ENCODE results near the gene SUSD1. TPM values are rescaled to one million over a fixed set of nuclear protein-coding genes. Genes with fewer than 3 reads are reported as not detected.
A peak's percentile ranks its signal among the peaks of the same experiment; 100 is the strongest.

The SUSD1 gene
- total RNA-seq, 1 experiment from 2014 or later, result 24.6 TPM

DNA sequence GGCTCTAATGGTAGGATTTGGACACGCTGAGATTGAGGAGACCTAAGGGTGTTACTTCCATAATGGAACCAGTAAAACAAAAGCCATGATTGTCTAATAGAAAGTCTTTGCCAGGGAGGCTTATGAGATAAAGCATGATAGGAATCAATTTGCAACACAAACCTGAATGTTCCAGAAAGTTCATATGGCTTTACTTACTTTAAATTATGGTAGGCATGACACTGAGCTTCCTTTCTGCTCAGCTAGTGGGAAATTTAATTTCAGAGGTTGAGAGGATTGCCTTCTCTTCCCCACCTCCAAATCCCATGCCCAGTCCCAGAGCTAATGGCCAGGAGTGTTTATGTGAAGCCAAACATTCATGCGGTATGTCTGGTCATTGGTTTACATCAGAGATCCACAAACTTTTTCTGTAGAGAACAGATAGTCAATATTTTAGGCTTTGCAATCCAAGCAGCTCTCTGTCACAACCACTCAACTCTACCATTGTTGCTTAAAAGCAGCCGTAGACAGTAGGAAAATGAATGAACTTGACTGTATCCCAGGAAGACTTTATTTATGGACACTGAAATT is 164.0 kb downstream of the SUSD1 start:
- Mint-ChIP-seq H3K27me3 (ENCODE audit: unreplicated experiment) (no peaks in the 10 kb centered on the region), H3K27ac (ENCODE audit: unreplicated experiment) (peak overlapping the region; percentile 83), H3K4me3 (ENCODE audit: low read depth, unreplicated experiment) (no peak overlapping the region), H3K9me3 (ENCODE audit: low read depth, unreplicated experiment) (no peaks in the 10 kb centered on the region), H3K36me3 (ENCODE audit: insufficient read depth, unreplicated experiment) (no peaks in the 10 kb centered on the region), H3K4me1 (ENCODE audit: low read depth, unreplicated experiment) (peaks cover 37% of the 10 kb centered on the region)
- intact Hi-C loops (cut with micrococcal nuclease; ENCODE audit: unreplicated experiment), result no loop called here
- CTCF ChIA-PET, result interaction anchor here (1.7 kb wide), 1 partner anchor 10 kb away, joined by 4 read pairs; no protein-coding TSS in a partner anchor
- BruUV-seq (replicated peaks), result no TSS peak
- TF ChIP-seq, protein P1, sequence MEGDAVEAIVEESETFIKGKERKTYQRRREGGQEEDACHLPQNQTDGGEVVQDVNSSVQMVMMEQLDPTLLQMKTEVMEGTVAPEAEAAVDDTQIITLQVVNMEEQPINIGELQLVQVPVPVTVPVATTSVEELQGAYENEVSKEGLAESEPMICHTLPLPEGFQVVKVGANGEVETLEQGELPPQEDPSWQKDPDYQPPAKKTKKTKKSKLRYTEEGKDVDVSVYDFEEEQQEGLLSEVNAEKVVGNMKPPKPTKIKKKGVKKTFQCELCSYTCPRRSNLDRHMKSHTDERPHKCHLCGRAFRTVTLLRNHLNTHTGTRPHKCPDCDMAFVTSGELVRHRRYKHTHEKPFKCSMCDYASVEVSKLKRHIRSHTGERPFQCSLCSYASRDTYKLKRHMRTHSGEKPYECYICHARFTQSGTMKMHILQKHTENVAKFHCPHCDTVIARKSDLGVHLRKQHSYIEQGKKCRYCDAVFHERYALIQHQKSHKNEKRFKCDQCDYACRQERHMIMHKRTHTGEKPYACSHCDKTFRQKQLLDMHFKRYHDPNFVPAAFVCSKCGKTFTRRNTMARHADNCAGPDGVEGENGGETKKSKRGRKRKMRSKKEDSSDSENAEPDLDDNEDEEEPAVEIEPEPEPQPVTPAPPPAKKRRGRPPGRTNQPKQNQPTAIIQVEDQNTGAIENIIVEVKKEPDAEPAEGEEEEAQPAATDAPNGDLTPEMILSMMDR (IDR thresholded peaks at IDR 0.05; ENCODE audit: unreplicated experiment), result no peak
- no peak for DNase-seq

- Mint-ChIP-seq H3K4me1 (ENCODE audit: low read depth, unreplicated experiment) (peaks cover 36% of the 10 kb centered on the region), H3K4me3 (ENCODE audit: low read depth, unreplicated experiment) (no peak overlapping the region), H3K27me3 (ENCODE audit: unreplicated experiment) (no peaks in the 10 kb centered on the region), H3K27ac (ENCODE audit: unreplicated experiment) (peak overlapping the region; percentile 47), H3K36me3 (ENCODE audit: insufficient read depth, unreplicated experiment) (no peaks in the 10 kb centered on the region), H3K9me3 (ENCODE audit: low read depth, unreplicated experiment) (no peaks in the 10 kb centered on the region)
- CTCF ChIA-PET, result interaction anchor here (0.6 to 1.7 kb wide), 2 partner anchors 9 to 348 kb away, joined by 3 to 4 read pairs; no protein-coding TSS in a partner anchor
- TF ChIP-seq, protein P1 (IDR thresholded peaks at IDR 0.05; ENCODE audit: unreplicated experiment), result no peak
- no peak for DNase-seq
- no TSS peak for BruUV-seq (replicated peaks)
- intact Hi-C loops (cut with micrococcal nuclease; ENCODE audit: unreplicated experiment), result no loop called here
Measured at GRCh38 chr9:112010537-112010936, 164.6 kb downstream of the SUSD1 start.

GRCh38 chr9:112009656-112010055 is 165.4 kb downstream of the SUSD1 start:
- intact Hi-C loops (cut with micrococcal nuclease; ENCODE audit: unreplicated experiment), result no loop called here
- no peak for DNase-seq
- CTCF ChIA-PET, result interaction anchor here (0.6 kb wide), 1 partner anchor 347 kb away, joined by 3 read pairs; no protein-coding TSS in a partner anchor
- Mint-ChIP-seq H3K36me3 (ENCODE audit: insufficient read depth, unreplicated experiment) (no peaks in the 10 kb centered on the region), H3K4me3 (ENCODE audit: low read depth, unreplicated experiment) (no peak overlapping the region), H3K27me3 (ENCODE audit: unreplicated experiment) (no peaks in the 10 kb centered on the region), H3K27ac (ENCODE audit: unreplicated experiment) (no peak overlapping the region), H3K9me3 (ENCODE audit: low read depth, unreplicated experiment) (no peaks in the 10 kb centered on the region), H3K4me1 (ENCODE audit: low read depth, unreplicated experiment) (peaks cover 27% of the 10 kb centered on the region)
- TF ChIP-seq, protein P1 (IDR thresholded peaks at IDR 0.05; ENCODE audit: unreplicated experiment), result no peak
- no TSS peak for BruUV-seq (replicated peaks)

- no peak for DNase-seq
- Mint-ChIP-seq H3K36me3 (ENCODE audit: insufficient read depth, unreplicated experiment) (no peaks in the 10 kb centered on the region), H3K4me3 (ENCODE audit: low read depth, unreplicated experiment) (no peak overlapping the region), H3K9me3 (ENCODE audit: low read depth, unreplicated experiment) (no peaks in the 10 kb centered on the region), H3K27me3 (ENCODE audit: unreplicated experiment) (no peaks in the 10 kb centered on the region), H3K27ac (ENCODE audit: unreplicated experiment) (no peak overlapping the region), H3K4me1 (ENCODE audit: low read depth, unreplicated experiment) (peaks cover 24% of the 10 kb centered on the region)
- intact Hi-C loops (cut with micrococcal nuclease; ENCODE audit: unreplicated experiment), result no loop called here
- CTCF ChIA-PET, result no interaction called here
- TF ChIP-seq, protein P1 (IDR thresholded peaks at IDR 0.05; ENCODE audit: unreplicated experiment), result no peak
- no TSS peak for BruUV-seq (replicated peaks)
Measured at GRCh38 chr9:112007575-112008240, 167.4 kb downstream of the SUSD1 start.
